Endometrial microvascular endothelial cells (primary cell): ENCODE data around the gene IGLL5. TPM values are rescaled to one million over a fixed set of nuclear protein-coding genes. Genes with fewer than 3 reads are reported as not detected.

Experiments
- in situ Hi-C: cut with HindIII; loops from 2 replicates; pipeline ENCODE4 v1.10.0; 2017; ENCODE audit warnings: low sequenced_read_pairs, low pct_unique_long_range_greater_than_20kb; ENCODE audit errors: inconsistent ontology term
- total RNA-seq: library from RNA; depleted of rRNA; stranded (reverse); fragments of >200 nt; gene quantifications from one replicate; pipeline ENCODE4 v1.2.3, GENCODE V29; 2015; ENCODE audit errors: inconsistent ontology term

The IGLL5 gene
- total RNA-seq, 1 donor from 2014 or later = not detected

- in situ Hi-C loops = no loop called here
These were observed 6.3 kb upstream of the IGLL5 start for GRCh38 chr22:22881116-22882000.

GRCh38 chr22:22882033-22882717 lies 5.4 kb upstream of the IGLL5 start:
- in situ Hi-C loops = no loop called here

GRCh38 chr22:22883090-22883727 lies 4.4 kb upstream of the IGLL5 start:
- in situ Hi-C loops = no loop called here

GRCh38 chr22:22884010-22884887 lies 3.4 kb upstream of the IGLL5 start:
- in situ Hi-C loops = no loop called here

- in situ Hi-C loops = no loop called here
These were observed 2.5 kb upstream of the IGLL5 start for GRCh38 chr22:22884888-22885840.

- in situ Hi-C loops = no loop called here
These were observed 1.1 kb upstream of the IGLL5 start for GRCh38 chr22:22886546-22886945.

GRCh38 chr22:22888571-22889353 lies 1.1 kb downstream of the IGLL5 start:
- in situ Hi-C loops = no loop called here

DNA sequence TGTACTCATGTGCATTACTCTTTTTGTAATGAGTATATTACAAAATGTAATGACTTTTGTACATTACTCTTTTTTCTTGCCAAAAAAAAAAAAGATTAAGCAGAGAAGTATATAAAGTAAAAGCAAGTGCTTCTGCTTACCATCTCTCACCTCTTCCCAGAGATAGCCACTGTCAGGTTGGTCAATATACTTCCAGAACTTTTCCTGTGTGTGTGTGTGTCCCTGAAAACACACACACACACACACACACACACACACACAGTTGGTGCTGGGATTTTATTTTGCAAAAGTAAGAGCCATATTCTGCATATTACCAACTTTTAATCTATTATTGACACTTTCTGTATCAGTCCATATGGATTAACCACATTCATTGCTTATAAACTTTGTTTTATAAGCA lies 2.5 kb downstream of the IGLL5 start:
- in situ Hi-C loops = no loop called here

DNA sequence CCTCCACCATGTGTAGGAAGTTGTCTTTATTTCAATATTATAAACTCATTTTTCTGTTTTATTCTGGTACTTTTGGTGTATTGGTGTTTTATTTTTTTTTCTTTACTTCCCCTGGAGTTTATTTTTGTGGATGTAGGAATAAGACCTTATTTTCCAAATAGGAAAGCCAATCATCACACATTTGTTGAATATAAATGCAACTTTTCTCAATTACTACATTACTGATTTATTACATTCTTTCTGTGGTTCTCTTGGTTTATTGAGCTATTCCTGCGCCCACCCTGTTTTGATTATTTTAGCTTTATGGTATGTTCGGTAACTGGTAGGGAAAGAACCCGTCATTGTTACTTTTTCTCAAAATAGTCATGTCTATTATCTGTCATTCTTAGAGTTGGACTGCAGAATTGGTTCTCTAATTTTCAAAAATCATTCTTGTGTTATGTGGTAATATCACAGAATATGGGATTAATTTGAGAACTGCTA lies 3.6 kb downstream of the IGLL5 start:
- in situ Hi-C loops = no loop called here

DNA sequence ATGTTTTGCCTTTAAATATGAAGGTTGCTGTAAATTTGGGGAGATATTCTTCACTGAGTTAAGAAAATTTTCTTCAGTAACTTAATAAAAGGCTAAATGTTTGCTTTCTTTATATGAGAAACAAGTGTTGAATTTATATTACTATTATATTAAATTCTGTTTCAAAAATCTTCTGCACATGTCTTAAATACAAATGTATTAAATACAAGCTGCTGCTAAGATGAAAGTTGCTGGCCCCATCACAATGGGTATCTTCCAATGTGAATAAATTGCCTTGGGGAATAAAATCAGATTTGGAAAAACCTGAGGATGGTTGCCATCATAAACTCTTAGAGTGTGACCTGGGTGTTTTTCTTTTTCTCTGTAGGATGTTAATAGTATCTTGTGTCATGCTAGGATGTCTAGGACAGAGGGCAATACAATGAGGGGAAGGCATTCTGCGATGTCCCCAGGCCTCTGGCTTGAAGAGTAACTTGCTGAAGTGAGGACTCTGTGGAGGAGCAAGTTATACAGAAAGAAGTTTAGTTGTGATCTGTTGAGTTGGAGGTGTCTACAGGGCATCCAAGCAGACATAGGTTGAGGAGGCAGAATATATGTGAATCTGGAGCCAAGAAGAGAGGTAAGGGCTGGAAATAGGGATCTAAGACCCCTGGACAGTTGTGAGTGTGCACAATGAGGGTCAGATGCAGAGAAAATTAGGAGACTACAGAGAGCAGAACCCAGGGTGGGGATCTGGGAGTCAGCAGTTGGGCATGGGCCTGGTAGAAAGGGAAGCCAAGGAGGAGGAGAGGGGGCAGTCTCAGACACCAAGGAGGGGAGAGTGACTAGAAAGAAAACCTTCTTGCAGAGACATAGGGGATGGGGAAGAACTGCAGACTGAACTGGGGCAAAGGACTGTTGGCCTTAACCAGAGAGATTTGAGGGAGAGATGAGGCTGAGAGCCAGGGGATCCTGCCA lies 4.8 kb downstream of the IGLL5 start:
- in situ Hi-C loops = no loop called here

GRCh38 chr22:22893077-22893805 lies 5.6 kb downstream of the IGLL5 start:
- in situ Hi-C loops = no loop called here

- in situ Hi-C loops = no loop called here
These were observed 6.5 kb downstream of the IGLL5 start for GRCh38 chr22:22893891-22894739.

GRCh38 chr22:22894740-22895731 lies 7.4 kb downstream of the IGLL5 start:
- in situ Hi-C loops = no loop called here
